CD8-positive, alpha-beta memory T cell (primary cell): Measurements from ENCODE around the gene SAAL1. TPM values are rescaled to one million over a fixed set of nuclear protein-coding genes. Genes with fewer than 3 reads are reported as not detected.
A peak's percentile ranks its signal among the peaks of the same experiment; 100 is the strongest.

Source experiments
- CTCF ChIA-PET: fragments of 350-600 bp; sonication (Branson Sonifier 250); formaldehyde crosslinking; loops from one replicate; lab custom pipeline; 2021; ENCODE audit warnings: antibody characterized with exemption; lab: Charles Lee
- POLR2A ChIA-PET: fragments of 350-600 bp; sonication (Branson Sonifier 250); formaldehyde crosslinking; loops from one replicate; lab custom pipeline; 2021; ENCODE audit warnings: antibody characterized with exemption; lab: Charles Lee
- DNase-seq, 5 donors: peaks; one replicate each; pipeline versions ENCODE4 v3.0.0 to v3.0.0-alpha.2; 2020 to 2022; ENCODE audit warnings: mixed read lengths in 1 of 5
- H3K27ac ChIP-seq: one replicate; pipeline ENCODE4 v1.7.0; 2013; ENCODE audit warnings: low read depth, mild to moderate bottlenecking, low read length, moderate library complexity
- H3K27me3 ChIP-seq: 2 replicates; pipeline ENCODE4 v1.7.0; 2013; ENCODE audit warnings: low read length, mild to moderate bottlenecking; ENCODE audit not compliant: insufficient read depth, poor library complexity, severe bottlenecking
- H3K36me3 ChIP-seq: 2 replicates; pipeline ENCODE4 v1.7.0; 2013; ENCODE audit warnings: mild to moderate bottlenecking, low read length, moderate library complexity; ENCODE audit not compliant: insufficient read depth
- H3K4me1 ChIP-seq: 2 replicates; pipeline ENCODE4 v1.7.0; 2013; ENCODE audit warnings: mild to moderate bottlenecking, low read length, moderate library complexity; ENCODE audit not compliant: insufficient read depth
- H3K4me3 ChIP-seq: 2 replicates; pipeline ENCODE4 v1.7.0; 2013; ENCODE audit warnings: mild to moderate bottlenecking, low read length
- H3K9me3 ChIP-seq: 2 replicates; pipeline ENCODE4 v1.7.0; 2013; ENCODE audit warnings: mild to moderate bottlenecking, low read length
- H3K27ac Mint-ChIP-seq, 8 donors: one replicate each; pipeline ENCODE4 v1.8.0; 2020 to 2021; ENCODE audit warnings: mixed read lengths in 8 of 8, mild to moderate bottlenecking in 6 of 8, inconsistent platforms in 3 of 8, moderate library complexity in 3 of 8
- H3K27me3 Mint-ChIP-seq, 2 donors: one replicate each; pipeline ENCODE4 v1.8.0; 2020 to 2021; ENCODE audit warnings: mixed read lengths in 2 of 2, mild to moderate bottlenecking in 1 of 2, moderate library complexity in 1 of 2
- H3K36me3 Mint-ChIP-seq, 3 donors: one replicate each; pipeline ENCODE4 v1.8.0; 2020 to 2021; ENCODE audit warnings: mixed read lengths in 3 of 3, inconsistent platforms in 1 of 3, mild to moderate bottlenecking in 1 of 3
- H3K4me1 Mint-ChIP-seq, 3 donors: one replicate each; pipeline ENCODE4 v1.8.0; 2020 to 2021; ENCODE audit warnings: mixed read lengths in 3 of 3, inconsistent platforms in 1 of 3, mild to moderate bottlenecking in 1 of 3
- H3K4me3 Mint-ChIP-seq, 7 donors: one replicate each; pipeline ENCODE4 v1.8.0; 2020 to 2021; ENCODE audit warnings: mixed read lengths in 7 of 7, mild to moderate bottlenecking in 6 of 7, moderate library complexity in 4 of 7, inconsistent platforms in 2 of 7
- H3K9me3 Mint-ChIP-seq, 5 donors: one replicate each; pipeline ENCODE4 v1.8.0; 2020 to 2022; ENCODE audit warnings: mixed read lengths in 5 of 5, mild to moderate bottlenecking in 3 of 5, moderate library complexity in 2 of 5, inconsistent platforms in 1 of 5
- polyA plus RNA-seq: library from polyadenylated mRNA; unstranded; fragments of 300-500 nt; fragmentation: Illumina TruSeq; gene quantifications from one replicate; pipeline ENCODE4 v1.2.3, GENCODE V29; 2021
- total RNA-seq, 2 experiments: library from RNA; stranded (reverse); gene quantifications; one replicate each; pipeline ENCODE4 v1.2.3, GENCODE V29; 2021

Gene SAAL1
- total and polyA plus RNA-seq, 3 experiments from 2014 or later: 13.3 to 46.5 (median 42.3) TPM

DNA sequence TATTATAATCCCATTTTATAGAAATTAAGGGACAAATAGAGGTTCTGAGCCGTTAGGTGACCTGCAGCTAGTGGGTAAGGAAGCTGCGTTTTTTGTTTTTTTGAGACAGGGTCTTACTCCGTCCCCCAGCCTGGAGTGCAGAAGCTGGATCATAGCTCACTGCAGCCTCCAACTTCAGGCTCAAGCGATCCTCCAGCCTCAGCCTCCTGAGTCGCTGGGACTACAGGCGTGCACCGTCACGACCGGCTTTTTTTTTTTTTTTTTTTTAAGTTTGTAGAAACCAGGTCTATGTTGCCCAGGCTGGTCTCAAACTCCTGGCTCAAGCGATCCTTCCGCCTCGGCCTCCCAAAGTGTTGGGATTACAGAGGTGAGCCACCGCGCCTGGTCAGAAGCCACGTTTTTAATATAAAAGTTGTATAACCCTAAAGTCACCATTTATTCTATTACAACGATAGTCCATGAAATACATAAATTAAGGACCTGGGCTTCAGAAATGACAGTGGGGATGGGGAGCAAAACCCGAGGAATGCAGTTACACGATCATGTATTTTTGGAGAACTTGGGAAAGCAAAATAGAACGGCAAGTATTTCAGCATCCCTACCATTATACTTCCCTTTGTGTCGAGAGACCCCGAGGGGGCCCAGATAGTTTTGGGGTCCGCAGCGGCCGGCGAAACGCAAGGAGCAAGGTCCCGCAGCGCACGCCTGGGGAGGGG is 638 bp downstream of the SAAL1 start:
- no peaks in the 10 kb centered on the region for H3K9me3 ChIP-seq
- DNase-seq: no peak
- Mint-ChIP-seq H3K27ac (peak overlapping the region; percentile 29 to 97 (median 90)), H3K9me3 (no peaks in the 10 kb centered on the region), H3K36me3 (peaks cover 0 to 35% (median 13%) of the 10 kb centered on the region in 3 donors), H3K4me3 (peak overlapping the region; percentile 92 to 97 (median 94)), H3K4me1 (peaks cover 25 to 62% (median 48%) of the 10 kb centered on the region in 3 donors), H3K27me3 (peaks cover 0 to 4% of the 10 kb centered on the region in 2 donors)
- peak overlapping the region; percentile 96 for H3K4me3 ChIP-seq
- POLR2A ChIA-PET: interaction anchor here (1.2 to 1.3 kb wide), 2 partner anchors 92 kb away, joined by 4 to 11 read pairs; partner anchors contain the start of gene SERGEF
- peaks cover 19% of the 10 kb centered on the region for H3K4me1 ChIP-seq
- CTCF ChIA-PET: interaction anchor here (1.1 to 2.8 kb wide), 17 partner anchors 8 to 122 kb away, joined by 3 to 35 read pairs (median 5); no protein-coding TSS in a partner anchor
- H3K36me3 ChIP-seq: no peaks in the 10 kb centered on the region
- H3K27me3 ChIP-seq: no peaks in the 10 kb centered on the region
- peak overlapping the region; percentile 72 for H3K27ac ChIP-seq

GRCh38 chr11:18100926-18101656 is 4.8 kb downstream of the SAAL1 start:
- Histone ChIP-seq H3K36me3 (no peaks in the 10 kb centered on the region), H3K4me1 (peaks cover 14% of the 10 kb centered on the region), H3K27ac (no peak overlapping the region), H3K9me3 (no peaks in the 10 kb centered on the region), H3K4me3 (no peak overlapping the region), H3K27me3 (no peaks in the 10 kb centered on the region)
- Mint-ChIP-seq H3K9me3 (no peaks in the 10 kb centered on the region), H3K4me3 (peak overlapping the region in 1 of 7 donors; percentile 3), H3K36me3 (peaks cover 0 to 65% (median 13%) of the 10 kb centered on the region in 3 donors), H3K4me1 (peaks cover 22 to 70% (median 56%) of the 10 kb centered on the region in 3 donors), H3K27ac (peak overlapping the region in 5 of 8 donors; percentile 38 to 84 (median 70)), H3K27me3 (no peaks in the 10 kb centered on the region)
- CTCF ChIA-PET: no interaction called here
- POLR2A ChIA-PET: interaction anchor here (0.6 kb wide), 1 partner anchor 591 kb away, joined by 3 read pairs; no protein-coding TSS in a partner anchor
- DNase-seq: no peak

DNA sequence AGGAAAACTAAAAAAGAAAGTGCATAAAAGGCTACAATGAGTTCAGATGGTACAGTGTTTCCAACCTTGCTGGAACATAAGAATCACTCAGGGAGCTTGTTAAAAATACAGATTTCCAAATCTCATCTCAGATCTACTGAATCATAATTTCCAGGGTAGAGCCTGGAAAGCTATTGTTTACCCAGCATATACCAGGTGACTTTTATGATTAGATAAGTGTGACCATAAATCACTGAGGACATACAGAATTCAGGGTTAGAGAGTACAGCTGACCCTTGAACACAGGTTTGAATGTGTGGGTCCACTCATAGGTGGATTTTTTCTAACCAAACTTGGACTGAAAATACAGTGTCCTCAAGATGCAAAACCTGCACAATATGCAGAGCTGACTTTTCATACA is 11.9 kb downstream of the SAAL1 start:
- peaks cover 0 to 84% (median 21%) of the 10 kb centered on the region in 3 donors for H3K36me3 Mint-ChIP-seq
- ChIA-PET CTCF (interaction anchor here (0.6 to 2.2 kb wide), 2 partner anchors 12 to 22 kb away, joined by 3 to 8 read pairs; partner anchors contain the start of gene SAAL1), POLR2A (no interaction called here)
- Histone ChIP-seq H3K27ac (no peak overlapping the region), H3K4me3 (no peak overlapping the region), H3K27me3 (no peaks in the 10 kb centered on the region), H3K9me3 (no peaks in the 10 kb centered on the region), H3K36me3 (peaks cover 38% of the 10 kb centered on the region), H3K4me1 (no peaks in the 10 kb centered on the region)
- no peak for DNase-seq
- H3K27ac Mint-ChIP-seq: no peak overlapping the region
- no peak overlapping the region for H3K4me3 Mint-ChIP-seq
- no peaks in the 10 kb centered on the region for H3K27me3 Mint-ChIP-seq
- H3K4me1 Mint-ChIP-seq: peaks cover 3 to 6% (median 4%) of the 10 kb centered on the region in 3 donors
- no peaks in the 10 kb centered on the region for H3K9me3 Mint-ChIP-seq

- ChIA-PET POLR2A (no interaction called here), CTCF (no interaction called here)
- peak overlapping the region in 1 of 8 donors; percentile 53 for H3K27ac Mint-ChIP-seq
- no peaks in the 10 kb centered on the region for H3K4me1 ChIP-seq
- H3K4me3 Mint-ChIP-seq: no peak overlapping the region
- H3K4me3 ChIP-seq: no peak overlapping the region
- H3K9me3 ChIP-seq: no peaks in the 10 kb centered on the region
- no peak overlapping the region for H3K27ac ChIP-seq
- H3K27me3 Mint-ChIP-seq: no peaks in the 10 kb centered on the region
- H3K4me1 Mint-ChIP-seq: peaks cover 0 to 3% (median 0%) of the 10 kb centered on the region in 3 donors
- no peak for DNase-seq
- H3K27me3 ChIP-seq: no peaks in the 10 kb centered on the region
- H3K36me3 ChIP-seq: peaks cover 42% of the 10 kb centered on the region
- peaks cover 0 to 89% (median 30%) of the 10 kb centered on the region in 3 donors for H3K36me3 Mint-ChIP-seq
- H3K9me3 Mint-ChIP-seq: no peaks in the 10 kb centered on the region
Observed at GRCh38 chr11:18091731-18092130, 14.2 kb downstream of the SAAL1 start.

- H3K27me3 Mint-ChIP-seq: no peaks in the 10 kb centered on the region
Observed at GRCh38 chr11:18088966-18089365, 16.9 kb downstream of the SAAL1 start.

GRCh38 chr11:18088366-18088765 is 17.5 kb downstream of the SAAL1 start:
- Mint-ChIP-seq H3K4me1 (no peaks in the 10 kb centered on the region), H3K4me3 (no peak overlapping the region), H3K9me3 (no peaks in the 10 kb centered on the region), H3K27ac (no peak overlapping the region), H3K27me3 (no peaks in the 10 kb centered on the region), H3K36me3 (peaks cover 0 to 86% (median 32%) of the 10 kb centered on the region in 3 donors)
- no peaks in the 10 kb centered on the region for H3K9me3 ChIP-seq
- ChIA-PET CTCF (interaction anchor here (1.3 to 2.5 kb wide), 2 partner anchors 18 to 27 kb away, joined by 4 to 12 read pairs; partner anchors contain the start of gene SAAL1), POLR2A (no interaction called here)
- H3K4me3 ChIP-seq: no peak overlapping the region
- H3K36me3 ChIP-seq: peaks cover 20% of the 10 kb centered on the region
- no peak for DNase-seq
- no peaks in the 10 kb centered on the region for H3K27me3 ChIP-seq
- H3K27ac ChIP-seq: no peak overlapping the region
- no peaks in the 10 kb centered on the region for H3K4me1 ChIP-seq

More at GRCh38 chr11:18088966-18089365, 16.9 kb downstream of the SAAL1 start:
- H3K27me3 ChIP-seq: no peaks in the 10 kb centered on the region
- no peak overlapping the region for H3K4me3 ChIP-seq
- no peaks in the 10 kb centered on the region for H3K9me3 ChIP-seq
- Mint-ChIP-seq H3K4me3 (no peak overlapping the region), H3K36me3 (peaks cover 0 to 86% (median 32%) of the 10 kb centered on the region in 3 donors), H3K9me3 (no peaks in the 10 kb centered on the region), H3K27ac (peak overlapping the region in 1 of 8 donors; percentile 73), H3K4me1 (no peaks in the 10 kb centered on the region)
- no peak for DNase-seq
- H3K4me1 ChIP-seq: no peaks in the 10 kb centered on the region
- ChIA-PET CTCF (interaction anchor here (2.5 kb wide), 1 partner anchor 26 kb away, joined by 12 read pairs; no protein-coding TSS in a partner anchor), POLR2A (no interaction called here)
- no peak overlapping the region for H3K27ac ChIP-seq
- peaks cover 26% of the 10 kb centered on the region for H3K36me3 ChIP-seq

DNA sequence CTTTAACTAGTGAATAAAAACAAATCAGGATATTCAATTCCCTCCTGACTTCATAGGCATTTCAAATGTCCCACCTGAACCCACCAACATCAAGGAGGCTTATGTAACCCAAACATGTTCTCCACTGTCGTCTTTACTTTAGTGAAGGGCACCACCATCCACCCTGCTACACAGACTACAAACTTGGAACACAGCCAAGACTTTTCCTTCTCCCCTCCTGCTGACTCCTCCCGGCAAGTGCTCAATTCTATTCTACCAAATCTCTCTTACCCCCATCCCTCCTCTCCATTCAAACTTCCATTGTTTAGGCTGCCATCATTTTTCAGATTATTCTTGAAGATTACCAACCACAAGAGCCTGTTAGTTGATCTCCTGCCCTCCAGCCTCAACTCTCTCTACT is 24.3 kb downstream of the SAAL1 start:
- no peaks in the 10 kb centered on the region for H3K9me3 Mint-ChIP-seq
- H3K27me3 Mint-ChIP-seq: no peaks in the 10 kb centered on the region
- H3K4me3 ChIP-seq: no peak overlapping the region
- DNase-seq: no peak
- H3K36me3 ChIP-seq: peaks cover 13% of the 10 kb centered on the region
- no peaks in the 10 kb centered on the region for H3K9me3 ChIP-seq
- H3K4me1 Mint-ChIP-seq: no peaks in the 10 kb centered on the region
- ChIA-PET CTCF (no interaction called here), POLR2A (no interaction called here)
- H3K27me3 ChIP-seq: no peaks in the 10 kb centered on the region
- H3K27ac Mint-ChIP-seq: peak overlapping the region in 5 of 8 donors; percentile 10 to 63 (median 28)
- peaks cover 10 to 64% (median 20%) of the 10 kb centered on the region in 3 donors for H3K36me3 Mint-ChIP-seq
- H3K4me3 Mint-ChIP-seq: no peak overlapping the region
- H3K4me1 ChIP-seq: no peaks in the 10 kb centered on the region
- no peak overlapping the region for H3K27ac ChIP-seq
